NCI-H2029 treated with DMSO at 0.1 percent for 48 hours (cell line): ENCODE measurements around the gene PDC.
"Not testable (repeated sequence)": the region's sequence is repeated elsewhere in the genome, so short reads cannot be mapped to it uniquely, and the experiment has no call there.

Experiments used
- DNase-seq: peaks from one replicate; lab custom pipeline; 2025; lab: John Stamatoyannopoulos, UW

The PDC gene

GRCh38 chr1:186465491-186465890 is 4.6 kb upstream of the PDC start:
- not testable (repeated sequence) for DNase-seq

DNA sequence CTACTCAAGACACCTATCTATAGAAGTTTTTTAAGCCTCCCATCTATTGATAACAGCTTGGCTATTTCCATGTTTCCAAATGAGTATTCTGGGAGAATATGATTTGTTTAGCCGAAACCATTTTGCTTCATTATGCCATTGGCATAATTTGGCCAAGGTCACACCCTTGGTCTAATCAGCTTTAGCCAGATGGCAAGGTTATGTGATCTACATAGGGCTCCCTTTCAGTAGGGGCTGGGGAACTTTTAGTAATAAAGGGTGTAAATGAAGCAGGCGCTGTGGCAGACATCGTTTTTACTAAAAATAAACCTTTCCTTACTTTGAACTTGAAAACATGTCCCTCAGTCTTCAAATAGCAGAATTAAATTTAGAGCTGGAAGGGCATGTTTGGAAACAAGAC is 3.0 kb upstream of the PDC start:
- no peak for DNase-seq

DNA sequence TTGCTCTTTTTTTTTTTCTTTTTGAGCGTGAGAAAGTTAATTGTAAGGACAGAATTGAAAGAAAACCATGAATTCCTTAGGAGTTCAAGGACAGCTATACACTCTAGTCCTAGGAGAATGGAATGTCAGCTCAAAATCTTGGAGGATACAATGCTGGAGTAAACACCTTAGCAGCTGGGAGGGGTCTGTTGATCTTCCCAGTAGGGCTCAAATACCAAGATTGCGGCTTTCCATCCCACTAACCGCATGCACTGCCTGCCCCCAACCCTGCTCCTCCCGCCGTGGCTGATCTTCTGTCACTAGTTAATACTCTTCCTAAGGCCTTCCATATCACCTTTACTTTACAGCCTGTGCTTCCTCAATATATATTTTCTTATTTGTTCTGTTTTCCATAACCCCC is 2.6 kb upstream of the PDC start:
- DNase-seq: no peak

- DNase-seq: not testable (repeated sequence)
These were observed 1.8 kb downstream of the PDC start for GRCh38 chr1:186459161-186459560.

GRCh38 chr1:186456729-186457255 is 4.1 kb downstream of the PDC start:
- DNase-seq: no peak

DNA sequence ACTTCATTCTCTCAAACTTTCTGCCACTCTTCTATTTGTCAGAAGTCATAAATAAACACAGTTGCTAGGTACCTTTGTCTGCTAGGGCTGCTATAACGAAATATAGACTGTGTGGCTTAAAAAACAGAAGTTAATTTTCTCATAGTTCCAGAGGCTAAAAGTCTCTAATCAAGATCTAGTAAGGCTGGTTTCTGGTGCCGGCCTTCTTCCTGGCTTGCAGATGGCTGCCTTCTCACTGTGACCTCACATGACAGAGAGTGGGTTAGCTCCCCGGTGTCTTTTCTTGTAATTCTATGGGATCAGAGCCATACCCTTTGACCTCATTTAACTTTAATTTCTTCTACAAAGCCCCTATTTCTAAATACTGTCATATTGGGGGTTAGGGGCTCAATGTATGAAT is 5.9 kb downstream of the PDC start:
- DNase-seq: no peak

DNA sequence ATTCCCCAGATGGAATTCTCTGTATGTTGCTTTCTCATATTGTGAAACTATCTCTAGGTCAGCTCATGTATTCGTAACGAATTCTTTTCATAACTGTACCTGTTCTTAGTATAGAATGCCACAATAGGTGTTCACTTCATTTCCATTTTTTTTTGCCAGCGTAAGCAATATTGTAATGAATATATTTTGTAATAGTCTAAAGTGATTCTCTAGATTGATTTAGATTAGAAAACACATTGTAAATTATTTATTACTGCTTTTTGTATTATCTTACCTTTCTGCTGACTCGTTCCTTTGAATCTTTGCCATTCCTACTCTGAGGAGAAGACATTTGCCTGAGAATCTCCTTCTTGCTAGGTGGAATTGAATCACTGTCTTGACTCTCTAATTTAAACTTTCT is 14.8 kb downstream of the PDC start:
- DNase-seq: no peak

DNA sequence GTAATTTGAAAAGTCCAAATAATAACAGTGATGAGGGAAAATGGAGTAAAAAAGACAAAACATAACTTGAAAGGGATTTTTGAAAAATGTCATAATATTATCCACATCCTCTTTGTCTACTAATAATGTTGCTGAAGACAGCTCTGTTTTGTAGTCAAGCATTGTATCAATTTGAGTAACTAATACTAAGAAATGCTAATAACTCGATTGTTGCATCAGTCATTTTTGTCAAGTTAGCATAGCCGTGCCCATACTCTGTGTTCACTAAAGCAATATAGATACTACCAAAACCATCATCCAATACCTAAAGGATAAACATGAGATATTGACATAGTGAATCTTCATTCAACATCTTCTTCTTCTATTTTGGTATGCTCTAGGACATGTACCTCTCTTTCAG is 17.3 kb downstream of the PDC start:
- no peak for DNase-seq

- DNase-seq: peak; percentile 4
These were observed 18.1 kb downstream of the PDC start for GRCh38 chr1:186442651-186443375.

DNA sequence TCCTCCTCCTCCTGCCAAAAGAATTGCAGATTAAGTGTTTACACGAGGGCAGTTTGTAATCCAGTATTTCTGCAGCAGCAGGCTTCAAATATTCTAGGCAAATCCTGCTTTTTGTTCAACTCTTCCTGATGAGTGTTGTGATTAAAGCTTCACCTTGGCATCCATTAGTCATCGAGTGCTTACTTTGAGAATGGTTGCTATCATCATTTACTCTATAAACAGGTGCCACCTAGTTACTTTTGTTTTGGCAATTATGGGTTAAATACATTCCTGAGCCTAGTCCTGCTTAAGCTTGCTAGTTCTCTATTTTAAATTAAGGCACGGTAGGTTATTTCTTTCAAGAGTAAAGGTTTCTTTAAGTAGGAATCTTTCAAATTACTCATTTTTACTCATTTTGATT is 20.3 kb downstream of the PDC start:
- DNase-seq: peak; percentile 37

- no peak for DNase-seq
These were observed 22.3 kb downstream of the PDC start for GRCh38 chr1:186438567-186438966.

GRCh38 chr1:186435336-186435735 is 25.6 kb downstream of the PDC start:
- no peak for DNase-seq

DNA sequence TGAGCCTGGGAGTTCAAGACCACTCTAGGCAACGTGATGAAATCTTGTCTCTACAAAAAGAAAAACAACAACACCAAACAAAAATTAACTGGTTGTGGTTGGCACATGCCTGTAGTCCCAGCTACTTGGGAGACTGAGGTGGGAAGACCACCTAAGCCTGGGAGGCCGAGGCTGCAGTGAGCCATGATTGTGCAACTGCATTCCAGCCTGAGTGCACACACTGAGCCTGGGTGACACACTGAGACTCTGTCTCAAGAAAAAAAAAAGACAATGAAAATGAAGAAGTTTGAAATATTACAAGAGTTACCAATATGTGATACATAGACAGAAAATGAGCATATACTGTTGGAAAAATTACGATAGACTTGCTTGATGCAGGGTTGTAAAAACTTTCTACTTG is 31.9 kb downstream of the PDC start:
- DNase-seq: no peak

- no peak for DNase-seq
These were observed 34.8 kb downstream of the PDC start for GRCh38 chr1:186426118-186426517.

- DNase-seq: no peak
These were observed 36.4 kb downstream of the PDC start for GRCh38 chr1:186424539-186424938.

GRCh38 chr1:186421446-186421845 is 39.5 kb downstream of the PDC start:
- no peak for DNase-seq

DNA sequence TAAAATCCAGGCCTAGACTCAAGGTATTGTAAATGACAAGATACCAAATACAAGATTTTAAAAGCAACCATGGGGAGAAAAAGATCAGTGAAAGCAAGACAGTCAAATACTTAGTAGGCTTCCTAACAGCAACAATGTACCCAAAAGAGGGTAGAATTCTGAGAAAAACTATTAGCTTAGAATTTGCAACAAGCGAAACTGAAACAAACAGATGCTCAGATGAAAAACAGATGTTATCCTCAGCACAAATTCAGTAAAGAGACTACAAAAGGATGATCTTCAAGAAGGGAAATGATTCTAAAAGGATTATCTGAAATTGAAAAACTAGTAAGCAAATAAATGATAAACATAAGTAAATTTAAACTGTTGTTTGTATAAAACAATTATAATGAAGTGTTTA is 40.0 kb downstream of the PDC start:
- DNase-seq: no peak

- no peak for DNase-seq
These were observed 40.6 kb downstream of the PDC start for GRCh38 chr1:186420311-186420710.

- peak; percentile 54 for DNase-seq
These were observed 42.4 kb downstream of the PDC start for GRCh38 chr1:186418503-186418902.

GRCh38 chr1:186413319-186413718 is 47.6 kb downstream of the PDC start:
- DNase-seq: no peak

DNA sequence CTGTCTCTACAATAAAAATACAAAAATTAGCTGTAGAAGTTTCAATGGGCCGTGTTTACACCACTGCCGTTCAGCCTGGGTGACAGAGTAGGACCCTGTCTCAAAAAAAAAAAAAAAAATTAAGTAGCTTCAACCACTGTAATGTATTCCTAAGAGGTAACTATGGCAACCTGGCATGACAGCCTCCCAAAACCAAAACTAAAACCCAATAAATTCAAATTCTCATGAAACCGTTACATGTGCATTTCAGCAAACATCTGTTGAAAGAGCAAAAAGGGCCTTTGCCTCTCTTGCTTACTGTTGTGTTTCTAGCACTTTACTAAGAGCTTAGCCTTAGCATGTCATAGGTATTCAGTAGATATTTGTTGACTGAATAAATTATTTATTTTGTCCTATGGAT is 51.8 kb downstream of the PDC start:
- DNase-seq: no peak

DNA sequence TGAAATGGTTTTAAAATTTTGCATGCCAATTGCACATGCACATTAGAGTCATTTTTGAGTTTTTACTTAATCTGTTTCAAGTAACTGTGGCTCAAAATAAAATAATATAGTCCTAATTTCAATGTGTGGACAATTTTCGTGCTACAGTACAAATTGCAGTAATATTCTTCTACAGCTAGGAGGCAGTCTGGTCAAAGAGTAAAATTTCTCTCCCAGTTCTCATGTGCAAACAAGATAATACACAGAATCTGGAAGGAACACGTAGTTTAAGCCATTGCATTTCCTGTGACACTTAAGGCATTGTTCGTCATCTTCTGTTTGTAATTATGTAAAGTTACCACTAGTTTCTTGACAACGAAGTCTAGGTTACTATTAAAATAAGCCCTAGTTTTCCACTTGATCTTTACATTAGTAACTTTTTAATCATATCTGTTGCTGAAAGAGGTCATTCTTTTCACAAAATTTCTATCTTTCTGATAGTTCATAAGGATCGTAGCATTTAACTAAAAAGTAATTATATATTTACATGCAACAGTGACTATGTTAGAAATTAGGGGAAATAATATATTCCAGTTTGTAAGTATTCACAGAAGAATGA is 56.4 kb downstream of the PDC start:
- DNase-seq: peak; percentile 29

GRCh38 chr1:186403632-186404031 is 57.3 kb downstream of the PDC start:
- no peak for DNase-seq

GRCh38 chr1:186401446-186401845 is 59.5 kb downstream of the PDC start:
- not testable (repeated sequence) for DNase-seq
